GM12872 (cell line): ENCODE data around the gene ARL6IP5.

Source experiments
- CTCF ChIP-seq: IDR thresholded peaks from 3 replicates; pipeline ENCODE4 v1.5.1; 2011; ENCODE audit warnings: low read depth, mild to moderate bottlenecking, low read length, moderate library complexity; ENCODE audit not compliant: insufficient read depth

The ARL6IP5 gene

GRCh38 chr3:69142797-69143454 lies 58.2 kb downstream of the ARL6IP5 start:
- no peak for TF ChIP-seq CTCF

DNA sequence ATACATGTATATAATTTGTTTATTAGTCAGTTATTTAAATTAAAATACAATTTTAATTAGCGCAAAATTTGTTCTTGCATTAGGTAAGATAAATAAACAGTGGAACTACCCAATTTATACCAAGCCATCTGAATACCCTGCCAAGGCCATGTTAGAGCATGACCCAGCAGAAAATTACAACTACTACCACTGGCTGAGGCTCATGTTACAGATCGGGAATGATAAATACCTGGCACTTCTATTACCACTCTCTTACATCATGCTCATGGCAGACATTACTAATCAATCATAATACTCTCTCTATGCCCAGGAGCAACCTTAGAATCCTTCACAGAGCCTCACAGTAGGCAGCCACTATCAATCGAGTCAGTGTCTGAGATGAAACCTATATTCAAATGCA lies 58.9 kb downstream of the ARL6IP5 start:
- TF ChIP-seq CTCF, result no peak

DNA sequence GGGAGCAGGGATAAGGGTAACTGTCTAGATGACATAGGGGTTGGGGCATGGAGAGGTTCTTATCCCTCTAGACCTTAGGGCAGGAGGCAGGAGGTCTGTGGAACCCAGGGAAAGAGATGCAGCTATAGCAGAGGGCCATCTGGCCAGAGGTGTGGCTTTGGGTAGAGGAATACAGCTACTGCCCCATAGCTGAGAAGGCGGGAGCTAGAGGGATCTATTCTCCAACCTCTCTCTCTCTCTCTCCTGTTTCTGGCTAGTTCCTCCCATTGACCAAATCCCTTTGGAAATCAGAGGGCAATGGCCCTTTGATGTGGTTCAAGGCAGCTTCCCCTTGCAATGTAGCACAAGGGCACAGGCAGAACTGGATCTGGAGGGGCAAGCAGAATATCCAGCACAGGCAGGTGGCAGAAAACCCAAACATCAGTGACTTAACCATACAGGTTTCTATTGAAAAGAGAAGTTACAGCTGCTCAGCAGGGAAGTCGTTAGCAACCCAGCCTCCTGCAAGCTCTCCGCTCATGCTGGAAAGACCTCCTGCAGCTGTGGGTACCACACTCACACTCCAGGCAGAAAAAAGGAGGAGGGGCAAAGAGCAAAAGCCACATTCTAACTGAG lies 60.0 kb downstream of the ARL6IP5 start:
- no peak for TF ChIP-seq CTCF

GRCh38 chr3:69145688-69146087 lies 61.0 kb downstream of the ARL6IP5 start:
- TF ChIP-seq CTCF, result no peak

DNA sequence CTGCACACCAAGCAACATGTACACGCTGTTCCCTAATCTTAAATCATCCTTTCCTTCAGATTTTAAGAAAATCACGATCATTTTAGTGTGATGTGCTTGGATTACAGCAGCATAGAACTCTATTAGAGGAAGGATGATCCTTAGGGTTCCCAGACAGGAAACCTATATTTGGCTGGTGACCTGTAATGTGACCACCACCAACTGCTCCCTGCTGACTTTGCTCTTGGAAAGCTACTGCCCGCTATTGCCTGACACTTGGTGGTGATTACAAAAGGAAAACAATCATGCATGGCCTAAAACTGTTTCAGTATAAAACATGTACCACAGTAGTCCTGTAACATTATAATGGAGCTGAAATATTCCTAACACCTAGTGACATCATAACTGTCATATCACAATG lies 64.8 kb downstream of the ARL6IP5 start:
- no peak for TF ChIP-seq CTCF
